Ishikawa (cell line): Measurements from ENCODE around the gene CACNA1C.

ENCODE experiments used
- CEBPB ChIP-seq: IDR thresholded peaks from 2 replicates; pipeline ENCODE4 v1.6.1; 2012
- EP300 ChIP-seq: IDR thresholded peaks from 2 replicates; pipeline ENCODE4 v1.6.1; 2012; ENCODE audit warnings: borderline replicate concordance
- RAD21 ChIP-seq: IDR thresholded peaks from 2 replicates; pipeline ENCODE4 v1.6.1; 2012; ENCODE audit warnings: low read depth
- TCF12 ChIP-seq: IDR thresholded peaks from 2 replicates; pipeline ENCODE4 v1.6.1; 2012; ENCODE audit warnings: low read depth
- YY1 ChIP-seq: IDR thresholded peaks from 2 replicates; pipeline ENCODE4 v1.6.1; 2012; ENCODE audit warnings: low read depth
- TF ChIP-seq, protein P1 (sequence below): IDR thresholded peaks from 2 replicates; pipeline ENCODE4 v1.6.1; 2012; ENCODE audit warnings: low read depth, mild to moderate bottlenecking
- TF ChIP-seq, protein P2 (sequence below): IDR thresholded peaks from 2 replicates; pipeline ENCODE4 v1.6.1; 2012

GRCh38 chr12:2329661-2330210 lies 276.9 kb downstream of the CACNA1C start:
- no peak for TF ChIP-seq YY1
- TF ChIP-seq CEBPB = no peak
- TF ChIP-seq, protein P1, sequence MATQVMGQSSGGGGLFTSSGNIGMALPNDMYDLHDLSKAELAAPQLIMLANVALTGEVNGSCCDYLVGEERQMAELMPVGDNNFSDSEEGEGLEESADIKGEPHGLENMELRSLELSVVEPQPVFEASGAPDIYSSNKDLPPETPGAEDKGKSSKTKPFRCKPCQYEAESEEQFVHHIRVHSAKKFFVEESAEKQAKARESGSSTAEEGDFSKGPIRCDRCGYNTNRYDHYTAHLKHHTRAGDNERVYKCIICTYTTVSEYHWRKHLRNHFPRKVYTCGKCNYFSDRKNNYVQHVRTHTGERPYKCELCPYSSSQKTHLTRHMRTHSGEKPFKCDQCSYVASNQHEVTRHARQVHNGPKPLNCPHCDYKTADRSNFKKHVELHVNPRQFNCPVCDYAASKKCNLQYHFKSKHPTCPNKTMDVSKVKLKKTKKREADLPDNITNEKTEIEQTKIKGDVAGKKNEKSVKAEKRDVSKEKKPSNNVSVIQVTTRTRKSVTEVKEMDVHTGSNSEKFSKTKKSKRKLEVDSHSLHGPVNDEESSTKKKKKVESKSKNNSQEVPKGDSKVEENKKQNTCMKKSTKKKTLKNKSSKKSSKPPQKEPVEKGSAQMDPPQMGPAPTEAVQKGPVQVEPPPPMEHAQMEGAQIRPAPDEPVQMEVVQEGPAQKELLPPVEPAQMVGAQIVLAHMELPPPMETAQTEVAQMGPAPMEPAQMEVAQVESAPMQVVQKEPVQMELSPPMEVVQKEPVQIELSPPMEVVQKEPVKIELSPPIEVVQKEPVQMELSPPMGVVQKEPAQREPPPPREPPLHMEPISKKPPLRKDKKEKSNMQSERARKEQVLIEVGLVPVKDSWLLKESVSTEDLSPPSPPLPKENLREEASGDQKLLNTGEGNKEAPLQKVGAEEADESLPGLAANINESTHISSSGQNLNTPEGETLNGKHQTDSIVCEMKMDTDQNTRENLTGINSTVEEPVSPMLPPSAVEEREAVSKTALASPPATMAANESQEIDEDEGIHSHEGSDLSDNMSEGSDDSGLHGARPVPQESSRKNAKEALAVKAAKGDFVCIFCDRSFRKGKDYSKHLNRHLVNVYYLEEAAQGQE = no peak
- TF ChIP-seq RAD21 = no peak
- no peak for TF ChIP-seq TCF12
- TF ChIP-seq EP300 = no peak
- TF ChIP-seq, protein P2, sequence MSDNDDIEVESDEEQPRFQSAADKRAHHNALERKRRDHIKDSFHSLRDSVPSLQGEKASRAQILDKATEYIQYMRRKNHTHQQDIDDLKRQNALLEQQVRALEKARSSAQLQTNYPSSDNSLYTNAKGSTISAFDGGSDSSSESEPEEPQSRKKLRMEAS = no peak
